Ammon's horn (tissue), 1 donor: ENCODE measurements around the gene UBE3D.

Experiments used
- DNase-seq: peaks from one replicate; pipeline ENCODE4 v3.0.0-alpha.2; 2016; ENCODE audit warnings: low spot score

Gene UBE3D, protein sequence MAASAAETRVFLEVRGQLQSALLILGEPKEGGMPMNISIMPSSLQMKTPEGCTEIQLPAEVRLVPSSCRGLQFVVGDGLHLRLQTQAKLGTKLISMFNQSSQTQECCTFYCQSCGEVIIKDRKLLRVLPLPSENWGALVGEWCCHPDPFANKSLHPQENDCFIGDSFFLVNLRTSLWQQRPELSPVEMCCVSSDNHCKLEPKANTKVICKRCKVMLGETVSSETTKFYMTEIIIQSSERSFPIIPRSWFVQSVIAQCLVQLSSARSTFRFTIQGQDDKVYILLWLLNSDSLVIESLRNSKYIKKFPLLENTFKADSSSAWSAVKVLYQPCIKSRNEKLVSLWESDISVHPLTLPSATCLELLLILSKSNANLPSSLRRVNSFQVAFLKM

DNA sequence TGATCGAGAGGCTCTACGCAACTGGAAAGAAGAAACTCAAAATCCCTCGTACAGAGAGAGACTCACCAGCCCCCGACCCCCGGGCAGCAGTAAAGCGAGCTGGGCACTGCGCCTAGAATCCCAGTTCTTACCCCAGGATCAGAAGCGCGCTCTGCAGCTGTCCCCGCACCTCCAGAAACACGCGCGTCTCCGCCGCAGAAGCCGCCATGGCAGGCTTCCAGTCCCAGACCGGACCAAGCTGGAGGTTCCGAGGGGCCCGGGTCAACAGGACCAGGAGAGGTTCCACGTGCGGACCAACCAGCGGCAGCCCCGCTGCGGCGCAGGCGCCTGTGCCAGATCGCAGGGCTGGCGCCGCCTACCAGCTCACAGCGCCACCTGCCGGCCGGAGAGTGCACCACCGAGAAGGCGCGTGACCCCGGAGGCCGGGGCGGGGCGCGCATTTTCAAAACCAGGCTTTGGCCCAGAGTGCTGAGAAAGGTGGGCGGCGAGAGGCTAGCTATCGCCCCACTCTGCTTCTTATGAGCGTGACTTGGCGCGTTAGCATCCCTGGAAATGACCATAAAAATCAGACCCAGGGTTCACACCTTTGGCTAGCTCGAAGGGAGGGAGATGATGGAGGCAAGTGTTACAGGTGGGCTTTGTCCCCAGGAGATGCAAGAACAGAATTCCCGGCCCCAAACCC is at the start of gene UBE3D:
TSS of gene UBE3D (minus strand) at position 331 of the 682 bp plus-strand sequence. CDS start at position 208, 123 bp downstream.
- DNase-seq = peak; percentile 90

DNA sequence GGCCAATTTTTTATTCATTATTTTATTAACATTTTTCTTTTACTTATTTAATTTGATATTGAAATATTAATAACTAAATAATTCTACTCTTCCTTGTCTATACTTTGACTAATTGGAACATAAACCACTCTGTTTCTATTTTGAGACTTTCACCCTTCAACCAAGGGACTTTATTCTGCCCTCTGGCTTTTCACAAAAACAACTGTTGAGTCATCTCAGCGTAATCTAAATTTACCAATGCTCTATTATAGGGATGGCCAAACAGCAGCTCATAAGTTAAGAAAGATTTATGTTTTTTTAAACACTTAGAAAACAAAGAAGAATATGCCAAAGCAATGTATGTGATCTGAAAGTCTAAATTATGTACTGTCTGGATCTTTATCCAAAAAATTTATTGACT is 48.5 kb upstream of the UBE3D start:
- DNase-seq = no peak

- no peak for DNase-seq
Measured at GRCh38 chr6:83113258-83113657, 47.6 kb upstream of the UBE3D start.

GRCh38 chr6:83108378-83108777 is 42.7 kb upstream of the UBE3D start:
- no peak for DNase-seq

DNA sequence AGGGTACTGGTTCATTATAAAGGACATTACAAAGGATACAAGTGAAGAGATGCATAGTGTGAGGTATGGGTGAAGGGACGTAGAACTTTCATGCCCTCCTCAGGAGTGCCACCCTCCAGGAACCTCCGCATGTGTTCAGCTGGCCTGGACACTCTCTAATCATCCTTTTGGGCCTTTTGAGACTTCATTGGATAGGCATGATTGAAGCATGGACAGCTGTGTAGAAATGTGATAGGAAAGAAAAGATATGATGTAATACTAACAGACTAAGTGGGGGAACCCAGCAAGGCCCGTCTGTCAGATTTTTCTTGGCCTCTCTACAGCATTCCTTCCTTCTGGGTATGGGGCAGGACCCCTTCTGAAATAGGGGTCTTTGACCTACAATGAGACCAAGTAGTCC is 32.9 kb upstream of the UBE3D start:
- no peak for DNase-seq

DNA sequence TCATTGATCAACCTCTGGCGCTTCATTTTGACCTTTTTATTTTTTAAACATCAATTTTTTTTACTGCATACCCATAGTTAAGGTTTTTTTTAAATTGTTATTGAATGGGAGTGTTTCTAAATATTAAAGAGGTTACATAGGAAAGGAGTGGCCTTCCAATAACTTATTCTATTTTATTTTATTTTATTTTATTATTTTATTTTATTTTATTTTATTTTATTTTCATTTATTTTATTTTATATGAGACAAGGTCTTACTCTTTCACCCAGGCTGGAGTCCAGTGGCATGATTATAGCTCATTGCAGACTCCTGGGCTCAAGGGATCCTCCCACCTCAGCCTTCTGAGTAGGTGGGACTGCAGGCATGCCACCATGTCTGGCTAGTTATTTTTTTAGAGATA is 32.0 kb upstream of the UBE3D start:
- no peak for DNase-seq

GRCh38 chr6:83097204-83097603 is 31.6 kb upstream of the UBE3D start:
- DNase-seq = no peak

- DNase-seq = no peak
Measured at GRCh38 chr6:83096791-83097190, 31.1 kb upstream of the UBE3D start.

GRCh38 chr6:83092756-83093399 is 27.2 kb upstream of the UBE3D start:
- no peak for DNase-seq

DNA sequence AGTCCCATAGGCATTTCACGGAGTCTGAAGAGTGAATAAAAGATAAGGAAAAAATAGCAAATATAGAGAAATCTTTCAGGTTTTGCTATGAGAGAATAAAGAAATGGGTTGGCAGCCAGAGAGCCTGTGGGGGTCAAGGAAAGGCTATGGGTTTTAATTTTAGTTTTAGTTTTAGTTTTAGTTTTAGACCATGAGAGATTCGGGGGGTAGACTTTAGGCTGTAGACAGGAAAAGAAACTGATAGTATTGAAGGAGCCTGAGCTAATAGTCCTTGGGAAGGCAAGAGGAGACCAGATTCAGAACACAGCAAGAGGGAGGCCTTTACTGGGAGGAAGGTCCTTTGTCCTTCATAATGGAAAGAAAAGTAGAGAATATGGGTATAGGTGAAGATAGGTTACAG is 21.1 kb upstream of the UBE3D start:
- DNase-seq = no peak

DNA sequence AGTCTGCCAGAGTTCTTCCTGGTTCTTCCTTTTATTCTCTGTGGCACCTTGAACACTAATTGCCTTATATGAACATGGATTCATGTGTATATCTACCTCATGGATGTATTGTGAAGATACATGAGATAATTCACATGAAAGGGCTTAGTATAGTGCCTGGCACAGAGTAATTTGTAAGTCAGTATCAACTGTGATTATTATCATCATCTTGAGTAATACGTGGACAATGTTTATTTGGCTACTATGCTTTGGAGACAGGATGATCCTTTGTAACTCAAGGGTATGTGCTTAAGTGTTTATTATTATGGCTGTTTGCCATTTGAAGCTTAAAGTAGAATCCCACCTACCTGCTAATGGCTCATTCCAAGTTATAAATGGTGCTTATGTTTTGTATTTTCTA is 17.8 kb upstream of the UBE3D start:
- no peak for DNase-seq

DNA sequence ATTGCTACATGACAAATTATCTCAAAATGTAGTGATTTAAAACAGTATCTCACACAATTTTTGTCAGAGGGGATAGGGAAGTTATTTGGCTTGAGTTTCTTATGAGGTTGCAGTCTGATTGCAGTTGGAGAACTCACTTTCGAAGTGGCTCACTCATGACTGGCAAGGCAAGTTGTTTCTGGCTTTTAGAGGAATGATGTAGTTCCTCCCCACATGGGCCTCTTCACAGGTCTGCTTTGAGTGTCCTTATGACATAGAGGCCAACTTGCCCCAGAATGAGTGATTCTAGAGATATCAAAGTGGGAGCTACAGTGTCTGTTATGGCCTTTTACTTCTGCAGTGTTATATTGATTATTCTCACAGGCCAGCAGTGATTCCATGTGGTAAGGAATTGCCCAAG is 8.0 kb upstream of the UBE3D start:
- DNase-seq = peak; percentile 23

- no peak for DNase-seq
Measured at GRCh38 chr6:83072726-83073125, 7.1 kb upstream of the UBE3D start.

DNA sequence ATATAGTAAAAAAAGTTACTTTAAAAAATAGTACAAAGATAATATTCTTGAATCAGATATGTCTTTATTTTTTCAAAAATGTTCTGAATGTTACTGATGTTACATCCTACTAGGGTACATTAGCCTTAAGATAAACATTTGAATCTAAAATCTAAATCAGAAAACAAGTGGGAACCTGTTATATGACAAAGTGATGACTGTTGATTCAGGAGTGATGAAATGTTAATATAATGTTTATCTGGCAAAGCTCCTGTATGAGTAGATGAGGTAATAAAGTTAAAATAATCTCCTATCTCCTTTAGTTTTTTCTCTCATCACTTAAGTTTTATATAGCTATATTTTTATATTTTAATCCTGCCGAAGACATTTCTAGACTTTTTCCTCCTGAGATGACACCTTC is 6.1 kb upstream of the UBE3D start:
- no peak for DNase-seq

- peak; percentile 23 for DNase-seq
Measured at GRCh38 chr6:83071023-83071422, 5.4 kb upstream of the UBE3D start.

GRCh38 chr6:83069633-83070032 is 4.0 kb upstream of the UBE3D start:
- no peak for DNase-seq

DNA sequence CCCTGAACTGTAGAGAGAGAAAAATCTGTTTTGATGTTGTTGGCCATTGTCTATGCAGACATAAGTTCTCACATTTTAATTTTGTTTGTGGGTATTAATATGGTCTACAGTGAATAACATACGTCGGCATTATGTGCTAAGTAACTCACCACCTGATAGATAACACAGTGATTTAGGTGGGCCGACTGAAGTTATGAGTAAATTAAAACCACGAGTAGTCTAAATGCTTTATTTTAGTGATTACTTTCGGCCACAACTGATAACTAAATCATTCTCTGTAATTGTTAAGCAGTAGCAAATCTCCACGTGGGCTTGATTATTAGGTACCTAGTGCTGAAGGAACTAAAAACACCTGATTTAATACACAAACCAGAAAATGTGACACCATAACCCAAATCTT is 3.0 kb upstream of the UBE3D start:
- no peak for DNase-seq

DNA sequence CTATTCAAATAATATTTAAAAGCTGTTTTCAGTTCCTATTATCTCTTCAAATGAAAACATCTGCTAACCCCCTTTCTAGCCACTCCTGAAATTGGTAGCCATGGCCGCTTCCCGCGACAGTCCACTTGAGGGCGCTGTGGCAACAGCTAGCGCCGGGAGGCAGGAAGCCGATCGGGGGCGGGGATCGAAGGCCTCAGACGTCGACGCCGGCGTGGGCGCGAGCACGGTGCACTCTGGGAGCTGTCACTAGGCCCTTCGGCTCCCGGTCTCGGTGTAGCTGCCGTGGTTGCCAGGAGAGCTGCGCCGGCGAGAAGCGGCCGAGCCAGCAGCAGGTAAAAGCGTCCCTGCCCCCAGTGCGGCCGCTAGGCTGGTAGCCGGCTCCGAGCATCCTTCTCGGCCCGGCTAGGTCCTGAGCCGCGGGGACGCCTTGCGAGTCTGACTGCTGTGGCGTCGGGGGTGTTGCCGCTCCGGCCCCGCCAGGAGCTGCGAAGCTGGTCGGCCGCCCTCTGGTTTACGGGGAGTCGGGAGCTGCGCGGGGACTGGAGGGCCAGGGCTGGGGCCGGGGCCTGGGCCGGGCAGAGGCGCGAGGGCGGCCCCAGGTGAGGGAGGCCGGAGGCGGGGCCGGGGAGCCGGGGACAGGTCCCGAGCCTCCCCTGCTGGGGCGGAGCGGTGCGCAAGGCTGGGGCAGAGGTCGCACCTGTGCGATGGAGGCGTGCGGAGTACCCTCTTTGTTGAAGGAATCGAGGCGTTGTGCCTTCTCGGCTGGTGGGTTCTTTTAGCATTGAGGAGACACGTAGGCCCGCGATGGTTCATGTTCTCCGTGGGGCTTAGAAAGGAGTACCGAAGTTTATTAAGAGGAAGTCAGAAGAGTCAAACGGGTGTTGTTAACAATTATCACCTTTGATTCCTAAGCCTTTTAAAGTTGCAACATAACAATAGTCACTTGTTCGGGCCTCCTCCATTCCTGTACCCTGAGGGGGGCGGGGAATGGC is 2.1 kb upstream of the UBE3D start, which contains the start of gene DOP1A:
TSS of gene DOP1A (plus strand) at position 224 of the 992 bp plus-strand sequence. CDS start 29,307 bp downstream, outside the sequence.
- DNase-seq = peak; percentile 97

- DNase-seq = no peak
Measured at GRCh38 chr6:83062225-83062624, 3.4 kb downstream of the UBE3D start.

GRCh38 chr6:83061190-83061589 is 4.5 kb downstream of the UBE3D start:
- DNase-seq = no peak

- peak; percentile 75 for DNase-seq
Measured at GRCh38 chr6:83057705-83058321, 7.8 kb downstream of the UBE3D start.
